ENCODE data around the gene HIPK2. TPM values are rescaled to one million over a fixed set of nuclear protein-coding genes. Genes with fewer than 3 reads are reported as not detected.

Gene HIPK2
- total RNA-seq, 2 donors from 2014 or later, result 49.4 to 68.5 TPM

GRCh38 chr7:139749545-139749944, 28.3 kb downstream of the HIPK2 start:
- Histone ChIP-seq H3K9me3 (no peaks in the 10 kb centered on the region), H3K27ac (peak overlapping the region in 1 of 2 donors; percentile 38), H3K27me3 (replicated peaks; ENCODE audit: insufficient read depth) (no peaks in the 10 kb centered on the region), H3K4me1 (ENCODE audit: control insufficient read depth in 1 of 2, low read depth in 2 of 2) (peaks cover 45 to 77% of the 10 kb centered on the region in 2 donors), H3K36me3 (no peaks in the 10 kb centered on the region), H3K4me3 (no peak overlapping the region)
- no peak for TF ChIP-seq CTCF (IDR thresholded peaks at IDR 0.05)
- DNase-seq (ENCODE audit: low spot score), result no peak
- no peak for ATAC-seq (ENCODE audit: insufficient number of reproducible peaks, low FRiP score, low read depth)

- no peak for TF ChIP-seq CTCF (IDR thresholded peaks at IDR 0.05)
- Histone ChIP-seq H3K4me1 (ENCODE audit: control insufficient read depth in 1 of 2, low read depth in 2 of 2) (peaks cover 50 to 83% of the 10 kb centered on the region in 2 donors), H3K9me3 (no peaks in the 10 kb centered on the region), H3K36me3 (no peaks in the 10 kb centered on the region), H3K4me3 (no peak overlapping the region), H3K27me3 (replicated peaks; ENCODE audit: insufficient read depth) (no peaks in the 10 kb centered on the region), H3K27ac (peak overlapping the region; percentile 53 to 78)
- DNase-seq (ENCODE audit: low spot score) (no peak), ATAC-seq (ENCODE audit: insufficient number of reproducible peaks, low FRiP score, low read depth) (no peak)
Observed at GRCh38 chr7:139748941-139749340, 28.9 kb downstream of the HIPK2 start.

- H3K4me3 ChIP-seq, result peak overlapping the region; percentile 50
- H3K36me3 ChIP-seq, result no peaks in the 10 kb centered on the region
- no peak for TF ChIP-seq CTCF (IDR thresholded peaks at IDR 0.05)
- no peaks in the 10 kb centered on the region for H3K27me3 ChIP-seq (replicated peaks; ENCODE audit: insufficient read depth)
- peaks cover 50 to 83% of the 10 kb centered on the region in 2 donors for H3K4me1 ChIP-seq (ENCODE audit: control insufficient read depth in 1 of 2, low read depth in 2 of 2)
- peak overlapping the region; percentile 53 to 78 for H3K27ac ChIP-seq
- DNase-seq (ENCODE audit: low spot score), result no peak
- H3K9me3 ChIP-seq, result no peaks in the 10 kb centered on the region
- ATAC-seq (ENCODE audit: insufficient number of reproducible peaks, low FRiP score, low read depth), result peak; percentile 38
Observed at GRCh38 chr7:139748373-139748765, 29.4 kb downstream of the HIPK2 start.

- Histone ChIP-seq H3K27me3 (replicated peaks; ENCODE audit: insufficient read depth) (no peaks in the 10 kb centered on the region), H3K36me3 (no peaks in the 10 kb centered on the region), H3K4me1 (ENCODE audit: control insufficient read depth in 1 of 2, low read depth in 2 of 2) (peaks cover 44 to 83% of the 10 kb centered on the region in 2 donors), H3K9me3 (no peaks in the 10 kb centered on the region), H3K27ac (peak overlapping the region; percentile 53 to 78), H3K4me3 (peak overlapping the region; percentile 50)
- ATAC-seq (ENCODE audit: insufficient number of reproducible peaks, low FRiP score, low read depth) (no peak), DNase-seq (ENCODE audit: low spot score) (no peak)
- TF ChIP-seq CTCF (IDR thresholded peaks at IDR 0.05), result no peak
Observed at GRCh38 chr7:139747662-139748372, 30.0 kb downstream of the HIPK2 start.

- DNase-seq (ENCODE audit: low spot score) (no peak), ATAC-seq (ENCODE audit: insufficient number of reproducible peaks, low FRiP score, low read depth) (no peak)
- Histone ChIP-seq H3K4me1 (ENCODE audit: control insufficient read depth in 1 of 2, low read depth in 2 of 2) (peaks cover 43 to 81% of the 10 kb centered on the region in 2 donors), H3K4me3 (no peak overlapping the region), H3K9me3 (no peaks in the 10 kb centered on the region), H3K27me3 (replicated peaks; ENCODE audit: insufficient read depth) (no peaks in the 10 kb centered on the region), H3K36me3 (no peaks in the 10 kb centered on the region), H3K27ac (no peak overlapping the region)
- TF ChIP-seq CTCF (IDR thresholded peaks at IDR 0.05), result no peak
Observed at GRCh38 chr7:139746652-139747051, 31.1 kb downstream of the HIPK2 start.
